Spleen (tissue), 7 donors: ENCODE results near the gene PAQR4.

ENCODE experiments used
- CTCF ChIP-seq, 11 experiments: fragments of 200-600 bp in 7 of 11; fragments of 450-650 bp in 4 of 11; sonication (generic) in 4 of 11; IDR thresholded peaks in 8 of 11; conservative IDR thresholded peaks in 3 of 11; 1 replicate in 7 of 11; 2 replicates in 4 of 11; pipeline versions ENCODE4 v1.4.0 to v1.8.0; 2016 to 2021; ENCODE audit warnings: antibody characterized with exemption in 11 of 11, inconsistent platforms in 4 of 11, mild to moderate bottlenecking in 1 of 11
- POLR2AphosphoS5 ChIP-seq, 3 donors: sonication (generic); formaldehyde crosslinking; IDR thresholded peaks; one replicate each; pipeline ENCODE4 v1.5.1; 2017; ENCODE audit warnings: antibody characterized with exemption in 3 of 3
- donor health status: DM: no; HTN: no; CAD: no; lungs with moderate emphysema.
- donor health status: DM: no; HTN: no; CAD: no.
- donor health status: DM: no; HTN: no; CAD: no.

- no peak for TF ChIP-seq POLR2AphosphoS5 (IDR thresholded peaks at IDR 0.05)
- TF ChIP-seq CTCF (IDR thresholded peaks at IDR 0.05 in 8 of 11, conservative IDR thresholded peaks at IDR 0.05 in 3 of 11), result no peak
Measured at GRCh38 chr16:3010510-3010909, 41.4 kb downstream of the PAQR4 start.
